Measurements from ENCODE around the gene ANKRD53.
A peak's percentile ranks its signal among the peaks of the same experiment; 100 is the strongest.
"Not testable (repeated sequence)": the region's sequence is repeated elsewhere in the genome, so short reads cannot be mapped to it uniquely, and the experiment has no call there.

Gene ANKRD53

DNA sequence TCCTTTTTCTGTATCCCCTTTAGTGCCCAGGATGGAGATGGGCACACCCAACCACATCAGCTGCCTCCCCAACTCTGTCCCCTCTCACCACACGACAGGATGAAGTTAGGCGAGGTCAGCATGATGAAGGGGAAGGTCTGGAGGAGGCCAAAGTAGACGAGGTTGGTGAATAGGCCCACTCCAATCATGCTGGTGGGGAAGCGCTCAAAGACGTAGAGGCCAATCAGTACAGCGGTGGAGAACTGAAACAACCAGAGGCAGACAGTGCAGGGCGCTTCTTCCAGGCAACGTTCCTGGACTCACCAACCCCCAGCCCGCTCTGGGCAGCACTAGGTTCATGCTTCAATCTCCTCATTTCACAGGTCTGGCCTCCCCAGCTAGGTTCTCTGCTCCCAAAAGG lies 13.3 kb downstream of the ANKRD53 start:
- DNase-seq (ENCODE audit: low spot score): no peak

DNA sequence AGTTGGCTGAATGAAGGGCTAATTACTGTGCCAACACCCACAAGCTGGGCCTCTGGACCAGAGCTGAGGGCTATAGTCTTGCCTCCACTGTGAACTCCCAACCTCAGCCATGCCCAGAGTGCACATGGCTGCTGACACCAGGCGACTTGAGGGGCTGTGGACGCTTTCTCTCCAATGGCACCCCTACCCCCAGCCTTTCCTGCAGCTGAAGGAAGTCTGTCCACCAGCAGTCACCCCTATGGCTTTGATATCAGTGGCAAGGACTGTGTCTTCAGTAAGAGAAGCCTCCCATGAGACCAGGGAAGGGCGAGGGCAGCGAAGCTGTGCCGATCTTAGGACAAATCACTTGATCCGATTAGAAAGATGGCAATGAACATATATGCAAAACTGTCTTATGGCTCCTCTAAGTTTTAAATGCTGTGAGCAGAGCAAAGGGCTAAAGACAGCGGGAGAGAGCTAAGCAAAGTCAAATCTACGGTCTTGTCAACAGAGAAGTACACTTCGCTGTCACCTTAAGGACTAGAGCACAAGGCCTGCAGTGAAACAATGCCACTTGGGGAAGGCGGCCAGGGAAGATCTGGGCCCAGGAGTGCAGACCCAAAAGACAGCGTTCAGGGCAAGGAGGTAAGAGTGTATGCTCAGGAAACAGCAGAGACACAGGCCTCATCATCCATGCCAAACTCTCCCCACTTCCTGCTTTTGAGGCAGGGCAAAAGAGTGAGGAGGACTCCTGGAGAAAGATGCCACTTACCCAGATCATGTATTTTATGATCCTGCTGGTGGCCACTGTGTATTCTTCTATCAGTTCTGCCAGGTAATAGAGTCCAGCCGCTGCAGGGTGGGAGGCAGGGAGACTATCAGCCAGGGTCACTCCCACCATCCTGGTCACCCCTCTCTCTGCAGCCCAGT lies 14.8 kb downstream of the ANKRD53 start:
- no peak for DNase-seq (ENCODE audit: low spot score)

DNA sequence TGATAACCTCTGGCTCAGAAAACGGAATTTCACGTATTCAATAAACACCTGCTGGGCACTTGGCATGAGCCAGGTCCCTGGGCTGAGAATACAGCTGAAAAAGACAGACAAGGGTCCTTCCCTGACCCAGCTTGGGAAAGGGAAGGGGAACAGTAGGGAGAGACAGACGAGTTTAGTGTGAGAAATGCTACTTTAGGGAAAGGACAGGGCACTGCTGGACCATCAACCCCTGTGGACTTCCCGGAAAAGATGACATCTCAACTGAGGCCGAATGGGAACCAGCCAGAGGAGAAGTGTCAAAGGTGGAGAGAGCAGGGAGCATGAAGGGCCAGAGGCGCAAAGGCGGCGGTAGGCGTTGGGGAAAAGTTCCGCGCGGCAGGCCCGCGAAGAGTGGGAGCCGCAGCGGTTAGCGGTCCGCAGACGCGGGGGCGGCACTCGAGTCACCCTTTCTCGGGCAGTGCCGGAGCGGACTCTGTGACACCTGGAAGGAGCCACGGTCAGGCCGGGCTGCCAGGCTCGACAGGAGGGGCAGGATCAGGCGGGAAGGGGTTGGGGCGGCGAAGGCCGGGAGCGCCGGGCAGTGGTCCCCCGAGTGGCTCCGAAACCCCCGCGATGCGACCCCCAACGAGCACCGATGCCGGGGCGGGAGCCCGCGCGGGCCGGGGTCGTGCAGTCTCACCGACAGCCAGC lies 15.7 kb downstream of the ANKRD53 start:
- peak; percentile 3 for DNase-seq (ENCODE audit: low spot score)

DNA sequence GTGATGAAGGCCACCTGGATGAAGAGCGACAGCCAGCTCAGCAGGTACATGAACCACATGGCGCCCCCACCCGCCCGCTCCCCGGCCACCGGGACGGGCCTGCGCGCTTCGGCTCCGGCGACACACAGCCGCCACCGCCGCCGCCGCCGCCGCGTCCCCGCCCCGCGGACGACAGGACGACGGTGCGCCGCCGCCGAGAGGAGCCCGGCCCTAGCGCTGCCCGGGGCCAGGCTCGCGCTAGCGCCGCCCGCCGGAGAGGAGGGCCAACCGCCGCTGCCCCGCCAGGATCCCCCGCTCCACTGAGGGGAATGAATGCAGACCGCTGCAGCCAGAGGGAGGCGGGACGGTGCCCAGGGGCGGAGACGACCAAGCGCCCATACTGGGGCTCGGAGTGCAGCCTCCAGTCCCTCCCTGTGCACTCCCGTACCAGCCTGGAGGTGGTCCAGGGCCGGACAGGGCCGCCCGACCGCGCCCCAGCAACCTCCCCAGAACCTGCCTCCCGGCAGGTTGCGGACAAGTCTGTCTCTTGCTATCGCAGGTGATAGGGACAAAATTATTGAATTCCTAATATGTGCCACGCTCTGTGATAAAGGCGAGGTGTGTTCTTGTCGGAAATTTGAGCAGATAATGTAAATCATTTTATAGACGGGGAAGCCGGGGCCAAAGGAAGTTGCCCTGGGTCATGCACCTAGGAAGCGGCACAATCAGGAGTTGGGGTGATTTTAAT lies 16.4 kb downstream of the ANKRD53 start, which contains the start of gene TEX261:
Gene TEX261 (minus strand): TSS at position 175 of the 727 bp plus-strand sequence. CDS start 116 bp downstream, at position 59.
- peak; percentile 92 for DNase-seq (ENCODE audit: low spot score)

DNA sequence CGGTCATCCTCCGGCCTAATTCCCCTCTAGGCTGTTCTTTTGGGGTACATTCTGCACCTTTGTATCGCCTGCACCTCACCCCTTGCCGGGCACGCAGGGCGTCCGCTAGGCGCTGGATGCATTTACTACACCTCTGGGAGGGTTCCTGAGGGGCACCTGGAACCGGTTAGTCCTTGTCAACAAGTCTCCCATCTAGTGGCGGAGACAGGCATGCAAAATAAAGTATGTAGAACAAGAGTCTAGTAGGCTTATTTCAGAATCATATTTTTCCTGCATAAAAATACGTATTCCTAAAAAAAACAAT lies 16.9 kb downstream of the ANKRD53 start:
- DNase-seq (ENCODE audit: low spot score): peak; percentile 71

DNA sequence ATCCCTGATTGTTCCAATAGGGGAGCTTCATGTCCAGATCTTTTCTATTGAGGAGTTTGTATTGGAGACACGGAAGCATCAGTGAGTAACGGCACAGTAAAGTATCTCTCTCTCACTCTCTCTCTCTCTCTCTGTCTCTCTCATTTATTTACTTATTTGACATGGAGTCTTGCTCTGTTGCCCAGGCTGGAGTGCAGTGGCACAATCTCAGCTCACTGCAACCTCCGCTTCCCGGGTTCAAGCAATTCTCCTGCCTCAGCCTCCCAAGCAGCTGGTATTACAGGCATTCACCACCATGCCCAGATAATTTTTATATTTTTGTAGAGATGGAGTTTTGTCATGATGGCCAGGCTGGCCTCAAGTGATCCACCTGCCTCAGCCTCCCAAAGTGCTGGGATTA lies 20.5 kb downstream of the ANKRD53 start:
- not testable (repeated sequence) for DNase-seq (ENCODE audit: low spot score)

DNA sequence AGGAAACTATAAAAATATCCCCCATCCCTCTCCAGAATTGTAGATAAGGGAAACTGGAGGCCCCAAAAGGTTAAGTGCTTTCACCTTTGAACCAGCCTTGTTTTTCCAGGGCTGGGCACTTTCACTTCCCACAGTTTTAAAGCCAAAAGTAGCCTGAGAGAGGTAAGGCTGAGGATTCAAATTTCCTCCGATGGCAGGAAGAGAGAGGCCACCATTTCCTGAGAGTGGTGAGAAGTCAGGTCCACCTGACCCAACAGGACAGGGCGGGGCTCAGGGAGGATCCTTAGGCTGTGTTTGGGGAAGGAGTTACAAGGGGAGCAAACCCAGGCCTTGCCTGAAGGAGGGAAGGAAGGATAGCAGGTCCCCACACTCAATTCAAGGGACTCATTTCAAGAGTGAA lies 20.9 kb downstream of the ANKRD53 start:
- DNase-seq (ENCODE audit: low spot score): no peak

DNA sequence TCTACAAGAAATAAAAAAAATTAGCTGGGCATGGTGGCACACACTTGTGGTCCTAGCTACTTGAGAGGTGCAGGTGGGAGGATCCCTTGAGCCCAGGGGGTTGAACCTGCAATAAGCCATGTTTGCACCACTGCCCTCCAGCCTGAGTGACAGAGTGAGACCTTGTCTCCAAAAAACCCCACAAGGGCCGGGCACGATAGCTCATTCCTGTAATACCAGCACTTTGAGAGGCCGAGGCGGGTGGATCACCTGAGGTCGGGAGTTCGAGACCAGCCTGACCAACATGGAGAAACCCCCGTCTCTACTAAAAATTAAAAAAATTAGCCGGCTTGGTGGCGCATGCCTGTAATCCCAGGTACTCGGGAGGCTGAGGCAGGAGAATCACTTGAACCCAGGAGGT lies 21.5 kb downstream of the ANKRD53 start:
- DNase-seq (ENCODE audit: low spot score): not testable (repeated sequence)

DNA sequence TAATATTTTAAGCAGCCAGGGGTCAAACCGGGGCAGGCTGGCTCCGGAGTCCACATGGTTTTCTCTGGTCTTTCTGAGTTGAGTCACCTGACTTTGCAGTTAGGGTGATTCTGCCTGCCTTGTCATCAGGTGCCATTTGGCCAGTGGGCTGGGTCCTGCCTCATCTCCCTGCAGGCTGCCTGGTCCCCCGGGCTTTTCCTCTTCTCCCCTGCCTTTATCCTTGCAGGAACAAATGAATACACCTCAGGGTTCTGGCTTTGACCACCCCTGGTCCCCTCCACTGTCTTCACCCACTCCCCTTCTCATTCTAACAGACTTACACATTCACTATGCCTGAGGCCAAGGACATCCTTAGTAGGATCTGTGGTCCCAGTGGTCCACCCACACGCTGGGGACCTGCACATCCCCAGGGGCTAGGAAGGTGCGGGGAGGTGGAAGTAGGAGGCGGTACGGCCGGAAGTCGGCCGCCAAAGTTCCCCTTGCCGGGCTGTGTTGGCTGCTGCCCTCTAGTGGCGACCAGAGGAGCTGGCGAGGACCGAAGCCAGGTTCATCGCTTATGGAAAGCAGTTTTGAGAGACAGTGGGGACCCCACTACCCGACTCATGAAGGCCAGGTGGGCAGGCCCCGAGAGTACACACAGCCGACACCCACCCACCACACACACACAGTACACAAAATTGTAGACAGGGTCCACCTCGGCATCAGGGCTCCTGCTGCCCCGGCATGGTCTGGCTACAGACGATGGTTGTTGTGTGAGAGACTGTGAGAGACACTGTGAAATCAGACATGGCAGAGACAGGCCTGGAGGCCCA lies 22.6 kb downstream of the ANKRD53 start:
- DNase-seq (ENCODE audit: low spot score): peak; percentile 83

DNA sequence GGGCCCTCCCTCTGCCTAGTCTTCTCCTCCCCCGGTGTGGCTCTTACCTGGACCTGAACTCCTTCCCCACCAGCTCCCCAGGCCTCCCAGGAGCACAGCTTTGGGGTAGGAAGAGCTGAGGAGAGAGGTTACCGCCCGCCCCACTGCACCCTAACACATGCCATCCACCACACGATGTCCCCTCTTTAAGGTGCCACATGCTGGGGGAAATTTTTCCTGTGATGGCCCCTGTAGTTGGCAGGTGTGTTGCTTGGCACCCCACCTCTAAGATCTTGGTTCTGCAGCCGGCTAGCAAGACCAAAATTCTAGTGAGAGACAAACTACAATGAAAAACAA lies 23.1 kb downstream of the ANKRD53 start:
- DNase-seq (ENCODE audit: low spot score): no peak

DNA sequence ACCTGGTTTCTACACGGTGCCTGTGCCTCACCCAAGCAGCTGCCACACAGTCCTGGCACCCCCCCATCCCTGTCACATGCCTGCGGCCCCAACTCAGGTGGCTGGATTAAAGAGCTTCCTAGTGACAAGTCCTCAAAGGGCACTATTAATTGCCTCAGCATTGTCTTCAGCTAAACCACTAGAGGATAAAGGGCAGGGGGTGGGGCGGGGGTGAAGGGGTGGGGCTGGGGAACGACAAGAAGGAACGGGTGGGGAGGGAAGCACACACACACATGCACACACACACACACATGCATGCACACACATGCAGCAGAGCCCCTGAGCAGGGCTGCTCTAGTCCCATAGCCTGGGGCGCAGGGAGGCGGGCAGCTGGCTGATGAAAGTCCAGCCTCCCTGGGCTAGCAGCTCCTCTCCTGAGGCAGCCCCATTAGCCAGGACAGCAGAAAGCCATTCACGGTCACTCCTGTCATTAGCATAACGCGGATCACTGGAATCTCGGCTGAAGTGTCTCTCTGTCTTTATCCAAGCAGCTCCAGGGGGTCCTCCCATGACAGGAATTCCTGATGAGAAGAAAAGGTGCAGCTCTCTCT lies 23.6 kb downstream of the ANKRD53 start:
- no peak for DNase-seq (ENCODE audit: low spot score)

DNA sequence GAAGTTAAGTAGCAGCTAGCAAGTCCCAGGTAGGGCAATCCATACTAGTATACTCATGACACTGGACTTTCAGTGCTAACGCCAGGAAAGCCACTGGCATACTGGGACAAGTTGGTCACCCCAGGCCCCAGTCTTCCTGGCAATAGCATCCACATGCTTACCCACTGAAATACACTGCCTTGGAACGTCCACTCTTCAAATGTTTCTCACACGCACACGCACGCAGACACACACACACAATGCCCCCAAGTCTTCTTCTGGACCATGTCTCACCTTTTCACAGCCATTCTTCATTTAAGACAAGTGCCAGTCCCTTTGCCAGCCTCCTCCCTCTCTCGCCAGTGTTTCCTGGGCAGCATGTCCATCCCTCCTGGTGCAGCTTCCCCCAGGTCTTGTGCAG lies 25.0 kb downstream of the ANKRD53 start:
- no peak for DNase-seq (ENCODE audit: low spot score)

DNA sequence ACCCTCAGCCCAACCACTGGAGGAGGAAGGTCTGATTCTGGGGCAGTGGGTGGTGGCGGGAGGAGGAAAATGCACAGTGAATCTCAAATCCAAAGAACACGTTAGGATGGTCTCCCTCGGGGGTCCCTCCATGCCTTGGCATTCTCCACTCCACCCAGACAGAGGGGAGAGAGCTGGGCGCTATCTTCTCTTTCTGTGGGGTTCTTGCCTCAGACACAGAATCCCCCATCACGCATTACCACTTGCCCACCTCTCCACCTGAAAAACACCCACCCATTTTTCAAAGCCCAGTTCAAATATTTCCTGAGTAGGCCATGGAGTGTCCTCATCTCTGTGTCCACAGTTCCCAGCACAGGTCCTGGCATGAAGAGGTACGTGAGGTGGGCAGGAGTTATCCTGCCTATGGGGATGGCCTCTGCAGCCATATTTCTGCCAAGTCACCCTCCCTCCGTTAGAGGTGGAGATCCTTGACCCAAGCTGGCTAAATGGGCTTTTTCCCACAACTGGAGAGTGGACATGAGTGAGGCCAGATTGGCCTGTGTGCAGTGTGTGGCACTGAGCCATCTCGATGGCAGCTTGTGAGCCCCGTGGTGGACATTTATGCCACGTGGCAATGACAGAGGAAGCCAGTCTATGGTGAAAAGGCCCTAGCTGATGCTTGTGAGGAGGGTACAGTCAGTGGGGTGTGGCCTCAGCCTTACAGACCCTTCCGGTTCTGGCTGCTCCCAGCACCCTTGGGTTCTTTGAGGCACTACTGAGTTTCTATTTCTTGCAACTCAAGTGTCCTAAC lies 25.7 kb downstream of the ANKRD53 start:
- DNase-seq (ENCODE audit: low spot score): no peak

DNA sequence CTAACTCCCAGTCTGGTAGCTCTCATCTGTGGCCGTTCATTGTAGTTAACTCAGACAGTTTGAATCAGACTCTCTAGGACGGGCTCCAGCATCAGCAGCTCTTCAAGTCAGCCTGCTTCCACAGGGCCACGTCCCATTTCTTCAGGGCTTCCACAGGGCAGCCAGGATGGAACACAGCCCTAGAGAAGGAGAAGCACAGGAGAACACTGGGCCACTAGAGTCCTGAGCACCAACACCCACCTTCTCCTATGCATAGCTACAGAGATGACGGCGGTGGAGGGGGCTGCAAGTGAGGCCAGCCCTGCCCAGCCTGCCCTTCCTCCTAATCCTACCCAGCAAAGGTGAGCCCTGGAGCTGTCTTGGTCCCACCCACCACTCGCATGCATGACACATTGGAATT lies 26.4 kb downstream of the ANKRD53 start:
- DNase-seq (ENCODE audit: low spot score): no peak

DNA sequence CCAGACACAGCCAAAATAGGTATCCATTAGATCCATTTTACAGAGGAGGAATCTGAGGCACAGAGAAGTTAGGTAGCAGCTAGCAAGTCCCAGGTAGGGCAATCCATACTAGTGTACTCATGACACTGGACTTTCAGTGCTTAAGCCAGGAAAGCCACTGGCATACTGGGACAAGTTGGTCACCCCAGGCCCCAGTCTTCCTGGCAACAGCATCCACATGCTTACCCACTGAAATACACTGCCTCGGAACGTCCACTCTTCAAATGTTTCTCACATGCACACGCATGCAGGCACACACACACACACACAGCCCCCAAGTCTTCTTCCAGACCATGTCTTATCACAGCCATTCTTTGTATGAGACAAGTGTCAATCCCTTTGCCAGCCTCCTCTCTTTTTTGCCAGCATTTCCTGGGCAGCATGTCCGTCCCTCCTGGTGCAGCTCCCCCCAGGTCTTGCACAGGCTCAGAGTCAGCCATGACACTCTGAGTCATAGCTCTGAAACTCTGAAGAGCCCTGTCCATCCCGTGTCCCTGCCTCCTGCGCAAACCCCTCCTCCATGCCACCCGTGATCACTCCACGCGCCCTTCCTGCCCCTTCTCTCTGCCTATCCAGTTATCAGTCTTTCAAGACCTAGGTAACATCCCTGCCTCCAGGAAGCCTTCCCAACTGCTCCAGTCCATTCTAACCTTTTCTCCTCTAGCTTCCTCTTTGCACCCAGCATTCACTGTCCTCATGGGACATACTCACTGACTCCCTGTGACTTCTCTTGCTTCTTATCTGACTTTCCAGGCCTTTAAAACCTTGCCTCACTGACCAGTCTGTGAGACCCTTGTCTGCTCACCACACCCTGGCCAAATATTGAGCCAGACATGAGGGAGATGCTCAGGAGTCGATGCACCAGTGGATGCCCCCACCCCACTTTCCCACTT lies 27.1 kb downstream of the ANKRD53 start:
- no peak for DNase-seq (ENCODE audit: low spot score)

DNA sequence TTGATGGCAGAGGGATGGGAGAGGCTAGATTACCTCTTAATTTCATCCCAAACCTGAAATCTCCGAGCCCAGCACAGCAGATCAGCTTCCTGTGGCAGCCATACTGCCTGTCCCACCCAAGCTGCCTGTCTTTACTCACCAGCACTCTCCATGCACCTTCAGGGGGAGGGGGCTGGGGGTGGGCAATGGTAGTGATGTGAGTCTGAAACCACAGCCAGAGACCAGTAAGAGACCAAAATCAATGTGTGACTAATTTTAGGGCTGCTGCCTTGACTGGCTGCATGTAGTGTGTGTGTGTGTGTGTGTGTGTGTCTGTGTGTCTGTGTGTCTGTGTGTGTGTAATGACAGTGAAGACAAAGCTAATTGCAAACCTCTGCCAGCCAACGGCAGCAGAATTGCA lies 27.9 kb downstream of the ANKRD53 start:
- no peak for DNase-seq (ENCODE audit: low spot score)

DNA sequence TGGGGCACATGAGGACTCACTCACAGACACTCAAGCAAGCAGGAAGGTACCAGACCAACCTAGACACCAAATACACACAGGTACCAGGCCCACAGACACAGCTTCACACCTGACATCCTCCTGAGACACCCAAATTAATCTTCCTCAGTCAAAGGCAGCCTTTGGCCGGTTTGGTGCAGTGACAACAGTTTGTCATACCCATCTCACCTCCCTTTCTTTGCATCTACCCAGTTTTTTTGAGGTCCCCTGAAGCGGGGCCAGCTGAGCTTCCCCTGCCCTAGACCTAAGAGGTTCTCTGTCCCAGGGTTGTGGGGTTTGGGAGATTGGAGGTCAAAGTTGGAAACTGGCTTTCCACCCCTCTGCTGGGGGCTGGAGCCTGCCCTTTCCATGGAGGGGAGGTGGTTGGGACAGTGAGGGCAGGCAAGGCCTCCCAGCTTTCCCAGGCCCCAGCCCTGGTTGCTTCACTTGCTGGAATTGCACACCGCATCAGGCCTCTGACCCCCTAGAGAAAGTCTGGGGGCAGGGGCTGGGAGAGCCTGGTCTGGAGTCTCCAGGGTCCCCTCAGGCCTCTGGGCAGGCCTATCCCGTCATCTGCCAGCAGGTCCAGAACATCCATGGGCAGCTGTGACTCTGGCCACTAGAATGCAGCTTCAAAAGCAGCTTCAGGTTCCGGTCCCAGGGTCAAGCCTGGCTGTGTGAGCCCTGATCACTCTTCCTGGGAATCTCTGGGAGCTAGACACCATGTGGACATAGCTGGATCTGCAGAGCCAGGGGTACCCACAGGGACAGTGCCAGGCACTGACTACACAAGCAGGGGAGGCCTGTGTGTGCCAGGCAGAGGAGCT lies 28.7 kb downstream of the ANKRD53 start:
- no peak for DNase-seq (ENCODE audit: low spot score)

DNA sequence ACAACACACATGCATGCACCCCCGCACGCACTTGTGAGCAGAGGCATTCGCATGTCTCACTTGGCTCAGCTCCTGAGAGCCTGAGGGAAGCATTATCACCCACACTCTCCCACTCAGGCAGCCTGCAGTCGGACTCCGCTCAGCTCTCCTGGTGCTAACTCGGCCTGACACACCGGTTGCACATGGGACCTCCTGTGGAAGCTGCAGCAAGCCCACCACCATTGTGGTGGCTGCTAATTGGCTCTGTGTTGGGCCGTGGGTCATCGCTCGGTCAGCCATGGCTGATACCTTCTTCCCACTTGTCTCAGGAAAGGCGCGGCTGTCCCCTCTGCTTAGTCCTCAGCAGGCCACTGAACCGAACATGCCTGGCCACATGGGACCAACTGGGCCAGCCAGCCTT lies 29.9 kb downstream of the ANKRD53 start:
- no peak for DNase-seq (ENCODE audit: low spot score)

DNA sequence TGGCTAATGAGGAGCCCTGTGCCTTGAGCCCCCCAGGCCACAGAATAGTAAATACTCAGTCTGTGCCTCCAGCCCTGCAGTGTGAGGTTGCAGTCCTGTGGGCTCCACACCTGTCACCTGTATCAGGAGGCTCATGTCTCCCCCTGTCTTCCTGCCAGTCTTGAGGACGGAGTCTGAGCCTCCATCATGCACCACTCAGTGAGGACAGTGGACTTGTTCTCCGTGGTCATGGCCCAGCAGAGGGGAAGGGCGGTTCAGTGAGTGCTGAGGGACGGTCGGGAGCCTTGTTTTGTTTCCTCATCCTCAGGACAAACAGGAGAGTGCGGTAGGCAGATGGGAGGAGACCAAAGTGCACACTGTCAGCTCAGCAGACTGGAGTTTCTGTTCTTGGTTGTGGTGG lies 33.4 kb downstream of the ANKRD53 start:
- not testable (repeated sequence) for DNase-seq (ENCODE audit: low spot score)
